GM21423 (cell line): ENCODE measurements around the gene METTL25B.
"Not testable (repeated sequence)": the region's sequence is repeated elsewhere in the genome, so short reads cannot be mapped to it uniquely, and the experiment has no call there.

Experiments
- ATAC-seq: cut with Tn5 transposase; IDR thresholded peaks from one replicate; pipeline ENCODE4 v1.9.1; 2021; ENCODE audit warnings: mild to moderate bottlenecking, moderate library complexity; ENCODE audit not compliant: unreplicated experiment

The METTL25B gene

GRCh38 chr1:156747742-156748669 is 19.7 kb downstream of the METTL25B start:
- no peak for ATAC-seq

DNA sequence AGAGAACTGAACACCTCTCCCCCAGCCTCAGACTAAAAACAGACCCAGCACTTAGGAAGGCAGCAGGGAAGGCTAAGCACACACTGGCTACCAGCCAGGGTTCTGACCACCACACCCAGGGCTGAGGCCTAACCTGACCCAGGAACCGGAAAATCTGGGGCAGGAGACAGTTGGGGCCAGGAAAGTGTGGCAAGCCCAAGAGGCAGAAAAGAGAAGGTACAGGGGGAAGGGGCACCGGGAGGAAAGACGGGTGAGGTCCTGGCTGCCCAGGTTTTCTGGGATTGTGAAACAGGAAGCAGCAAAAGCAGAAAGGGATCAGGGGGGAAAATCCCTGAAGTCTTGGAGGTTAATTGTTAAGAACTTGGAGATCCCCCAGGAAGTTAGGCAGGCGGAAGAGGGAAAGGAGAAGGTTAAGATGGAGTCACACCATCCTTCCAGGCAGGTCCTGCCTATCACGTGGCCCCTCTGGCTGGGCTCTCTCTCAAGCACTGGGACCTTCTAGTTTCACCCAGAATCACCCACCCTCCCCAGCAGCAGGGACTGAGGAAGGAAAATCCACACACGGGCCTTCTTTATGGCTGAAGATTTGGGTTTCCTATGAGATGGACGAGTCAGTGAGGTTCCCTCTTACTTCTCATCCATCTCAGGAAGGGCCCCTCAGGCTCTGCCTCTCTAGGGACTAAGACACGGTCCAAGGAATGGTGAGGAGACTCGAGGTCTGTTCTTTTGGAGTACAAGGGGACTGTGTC is 20.6 kb downstream of the METTL25B start:
- ATAC-seq = no peak

- ATAC-seq = no peak
Observed at GRCh38 chr1:156749419-156750118, 21.3 kb downstream of the METTL25B start.

GRCh38 chr1:156750191-156750672 is 22.0 kb downstream of the METTL25B start:
- no peak for ATAC-seq

DNA sequence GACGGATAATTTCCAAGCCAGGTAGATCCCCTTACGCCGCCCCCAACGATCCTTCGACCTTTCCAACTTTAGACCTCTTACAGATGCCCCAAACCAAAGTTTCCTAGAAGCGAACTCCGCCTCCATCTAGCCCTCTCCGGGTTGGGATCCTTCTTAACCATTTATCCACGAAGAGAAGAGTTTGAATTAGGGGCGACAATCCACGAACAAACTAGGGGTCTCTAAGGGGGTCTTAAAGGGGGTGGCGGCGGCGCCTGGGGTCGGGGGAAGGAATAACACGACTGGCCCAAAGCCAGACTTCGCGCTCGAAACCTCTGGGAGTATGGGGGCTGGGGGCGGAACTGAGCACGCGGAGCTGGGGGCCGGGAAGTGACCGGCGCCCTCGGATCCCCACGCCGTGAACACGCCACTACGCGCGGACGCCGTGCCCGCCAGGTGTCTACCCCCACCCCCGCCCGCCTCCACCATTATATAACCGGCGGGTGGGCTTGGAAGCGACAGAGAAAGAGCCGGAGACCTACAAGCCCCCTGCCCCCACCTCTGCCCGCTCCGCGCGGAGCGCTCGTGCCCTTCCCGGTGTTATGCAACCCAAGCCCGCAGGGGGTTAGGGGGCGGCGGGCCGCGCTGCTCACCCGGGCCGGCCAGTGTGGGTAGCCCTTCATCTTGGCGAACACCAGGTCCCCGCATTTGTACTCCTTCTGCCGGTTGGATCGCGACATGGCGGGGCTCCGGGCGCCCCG is 22.6 kb downstream of the METTL25B start:
- peak; percentile 10 for ATAC-seq

DNA sequence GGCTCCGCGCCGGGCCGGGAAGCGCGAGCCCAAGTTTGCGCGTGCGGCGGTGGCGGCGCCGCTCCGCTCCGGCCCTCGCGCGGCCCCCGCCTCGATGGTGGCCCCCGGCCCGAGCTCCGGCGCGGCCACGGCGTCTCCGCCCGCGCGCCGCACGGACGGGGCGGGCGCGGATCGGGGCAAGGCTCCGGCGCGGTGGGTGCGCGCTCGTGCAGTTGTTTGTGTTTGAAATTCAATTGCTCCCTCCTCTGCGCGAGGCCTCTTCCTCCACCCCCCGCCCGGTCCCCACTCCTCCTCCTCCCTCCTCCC is 23.1 kb downstream of the METTL25B start, which contains the start of gene HDGF:
Gene HDGF, minus strand, starts transcription at position 225 of the 306 bp plus-strand sequence. CDS start 246 bp downstream, outside the sequence.
- no peak for ATAC-seq

DNA sequence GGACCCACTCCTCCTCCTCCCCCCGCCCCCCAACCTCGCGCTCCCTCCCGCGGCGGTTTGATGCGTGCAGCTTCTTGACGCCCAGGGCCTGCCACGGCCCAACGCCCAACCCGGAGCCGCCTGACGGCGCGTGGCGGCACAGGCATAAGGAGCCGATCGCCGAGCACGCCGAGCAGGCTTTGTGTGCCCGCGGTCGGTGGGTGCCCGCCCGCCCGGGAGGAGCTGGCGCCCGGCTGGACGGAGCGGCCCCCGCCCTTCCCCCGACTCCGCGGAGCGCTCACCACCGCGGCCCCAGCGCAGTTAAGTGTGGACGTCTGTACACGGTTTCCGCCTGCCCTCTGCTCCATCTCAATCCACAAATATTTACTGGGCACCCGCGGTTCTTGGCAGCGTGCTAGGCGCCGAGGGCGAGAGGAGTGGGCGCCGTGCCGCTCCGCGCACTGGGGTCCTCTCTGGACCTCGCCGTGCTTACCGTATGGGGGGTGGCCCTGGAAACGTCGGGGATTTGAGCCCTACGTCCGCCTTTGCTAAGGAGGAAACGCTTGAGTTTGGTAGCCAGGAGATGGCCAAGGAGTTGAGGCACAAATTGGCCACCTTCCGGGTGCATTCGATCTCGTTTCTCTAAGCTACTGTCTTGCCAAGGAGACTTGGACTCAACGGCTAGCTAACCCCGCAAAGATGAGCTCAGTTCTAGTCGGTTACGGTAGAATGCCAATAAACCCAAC is 23.6 kb downstream of the METTL25B start:
- peak; percentile 61 for ATAC-seq

DNA sequence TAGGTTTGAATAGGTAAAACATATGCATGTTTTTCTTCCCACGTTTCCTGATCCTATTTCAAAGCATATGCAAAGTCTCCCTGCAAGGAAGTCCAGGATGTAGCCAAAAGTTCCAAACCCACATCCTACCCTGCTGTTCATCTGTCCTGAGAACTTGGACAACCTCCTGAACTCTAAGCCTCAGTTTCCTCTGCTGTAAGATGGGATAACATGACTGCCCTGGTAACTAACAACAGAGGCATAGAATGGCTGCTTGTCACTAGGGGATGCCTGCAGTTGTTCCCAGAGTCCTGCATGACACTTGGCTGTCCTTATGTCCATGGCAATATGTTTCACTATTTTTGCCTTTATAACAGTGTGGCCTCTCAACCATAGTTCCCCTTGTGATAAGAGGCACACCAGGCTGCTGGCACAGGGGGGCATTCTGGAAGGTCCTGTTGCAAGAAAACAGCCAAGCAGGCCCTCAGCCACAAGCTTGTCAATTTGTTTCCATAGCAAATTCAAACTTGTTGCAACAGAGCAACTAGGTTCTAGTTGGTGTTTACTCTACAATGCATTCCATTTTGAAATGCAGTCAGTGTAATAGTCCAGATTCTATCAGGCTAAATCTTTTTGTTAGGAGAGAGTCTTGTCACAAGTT is 24.7 kb downstream of the METTL25B start:
- ATAC-seq = no peak

GRCh38 chr1:156754219-156754618 is 25.9 kb downstream of the METTL25B start:
- no peak for ATAC-seq

- ATAC-seq = no peak
Observed at GRCh38 chr1:156755527-156755950, 27.3 kb downstream of the METTL25B start.

- no peak for ATAC-seq
Observed at GRCh38 chr1:156756355-156756754, 28.1 kb downstream of the METTL25B start.

- not testable (repeated sequence) for ATAC-seq
Observed at GRCh38 chr1:156757572-156758253, 29.4 kb downstream of the METTL25B start.

- no peak for ATAC-seq
Observed at GRCh38 chr1:156760092-156760795, 32.0 kb downstream of the METTL25B start.

DNA sequence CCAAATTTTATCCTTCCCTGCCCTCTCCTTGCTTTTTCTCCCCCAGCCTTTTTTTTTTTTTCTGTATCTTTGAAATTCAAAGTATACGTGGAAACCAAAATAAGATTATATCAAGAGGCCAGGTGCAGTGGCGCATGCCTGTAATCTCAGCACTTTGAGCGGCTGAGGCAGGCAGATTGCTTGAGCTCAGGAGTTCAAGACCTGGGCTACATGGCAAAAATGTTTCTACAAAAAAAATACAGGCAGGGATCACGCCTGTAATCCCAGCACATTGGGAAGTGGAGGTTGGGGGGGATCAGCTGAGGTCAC is 32.5 kb downstream of the METTL25B start:
- no peak for ATAC-seq

DNA sequence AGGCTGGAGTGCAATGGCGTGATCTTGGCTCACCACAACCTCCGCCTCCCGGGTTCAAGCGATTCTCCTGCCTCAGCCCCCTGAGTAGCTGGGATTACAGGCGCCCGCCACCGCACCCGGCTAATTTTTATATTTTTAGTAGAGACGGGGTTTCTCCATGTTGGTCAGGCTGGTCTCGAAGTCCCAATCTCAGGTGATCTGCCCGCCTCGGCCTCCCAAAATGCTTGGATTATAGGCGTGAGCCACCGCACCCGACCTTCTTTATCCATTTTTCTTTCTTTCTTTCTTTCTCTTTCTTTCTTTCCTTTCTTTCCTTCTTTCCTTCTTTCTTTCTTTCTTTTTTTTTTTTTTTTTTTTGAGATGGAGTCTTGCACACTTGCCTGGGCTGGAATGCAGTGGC is 36.9 kb downstream of the METTL25B start:
- not testable (repeated sequence) for ATAC-seq

DNA sequence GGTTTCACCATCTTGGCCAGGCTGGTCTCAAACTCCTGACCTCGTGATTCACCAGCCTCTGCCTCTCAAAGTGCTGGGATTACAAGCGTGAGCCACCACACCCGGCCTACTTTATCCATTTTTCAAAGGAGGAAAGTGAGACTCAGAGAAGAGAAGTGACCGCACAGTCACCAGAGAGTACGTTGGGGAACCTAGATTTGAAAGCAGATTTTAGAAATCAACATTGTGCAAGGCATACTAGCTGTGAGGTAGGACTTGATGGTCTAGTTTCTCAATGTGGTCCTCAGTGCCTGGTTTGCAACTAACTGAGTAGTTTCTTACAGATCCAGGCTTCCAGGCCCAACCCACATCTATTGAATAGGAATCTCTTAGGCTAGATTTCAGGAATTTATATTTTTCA is 37.4 kb downstream of the METTL25B start:
- no peak for ATAC-seq

DNA sequence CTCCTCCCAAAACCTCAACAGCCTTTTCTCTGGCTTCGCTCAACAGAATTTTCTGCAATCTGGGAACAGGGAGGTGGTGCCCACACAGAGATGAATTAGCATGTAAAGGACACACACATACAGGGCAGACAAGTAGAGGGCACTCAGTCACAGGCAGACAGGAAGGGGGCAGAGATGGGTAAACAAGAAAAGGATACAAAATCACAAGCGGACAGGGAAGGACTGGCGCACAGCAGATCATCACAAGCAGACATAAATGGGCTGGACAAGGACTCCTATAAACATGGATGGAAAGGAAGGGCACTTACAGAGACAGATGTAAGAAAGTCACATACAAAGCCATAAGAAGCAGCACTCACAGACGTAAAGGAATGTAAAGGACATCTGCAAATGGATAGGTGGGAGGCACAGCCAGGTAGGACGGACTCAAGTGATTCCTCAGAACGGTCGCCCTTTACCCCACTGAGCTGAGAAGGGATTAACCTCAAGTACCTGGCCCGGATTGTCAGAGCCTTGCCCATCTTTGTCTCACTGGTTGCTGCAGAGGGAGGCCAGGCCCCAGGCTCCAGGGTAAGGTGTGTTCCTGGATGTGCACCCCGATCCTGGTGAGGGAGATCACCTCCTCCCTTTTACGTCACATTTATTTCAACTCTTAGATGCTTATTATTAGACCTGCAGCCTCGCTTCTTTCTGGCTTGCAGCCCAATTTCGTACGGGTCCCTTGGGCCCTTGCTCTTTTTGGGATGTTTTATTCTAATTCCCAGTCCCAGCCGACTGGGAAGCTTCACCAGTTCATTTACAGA is 38.2 kb downstream of the METTL25B start:
- ATAC-seq = peak; percentile 6
